Colonic mucosa (tissue), 4 donors: Measurements from ENCODE around the gene FAM9A. TPM values are rescaled to one million over a fixed set of nuclear protein-coding genes. Genes with fewer than 3 reads are reported as not detected.

Source experiments
- DNase-seq: peaks from one replicate; pipeline ENCODE4 v3.0.0-alpha.2; 2020
- H3K27ac ChIP-seq: fragments of 200-600 bp; one replicate; pipeline ENCODE4 v1.8.0; 2021
- H3K27me3 ChIP-seq: fragments of 200-600 bp; one replicate; pipeline ENCODE4 v1.8.0; 2021
- H3K36me3 ChIP-seq: fragments of 200-600 bp; one replicate; pipeline ENCODE4 v1.8.0; 2021
- H3K4me1 ChIP-seq: fragments of 200-600 bp; one replicate; pipeline ENCODE4 v1.8.0; 2021; ENCODE audit warnings: mild to moderate bottlenecking
- H3K4me3 ChIP-seq: fragments of 200-600 bp; one replicate; pipeline ENCODE4 v1.8.0; 2021
- H3K9ac ChIP-seq, 2 donors: one replicate each; pipeline ENCODE4 v1.7.0; 2013; ENCODE audit warnings: control low read depth in 2 of 2, low read depth in 2 of 2, low read length in 2 of 2
- H3K9me3 ChIP-seq: fragments of 200-600 bp; one replicate; pipeline ENCODE4 v1.8.0; 2021
- intact Hi-C: fragments of 100-400 bp; cut with DNase I; formaldehyde crosslinking; loops from one replicate; pipeline ENCODE4 v1.14.1; 2022
- total RNA-seq, 2 donors: library from RNA; stranded (reverse); fragmentation: NEBNext Ultra II Directional in 1 of 2; extraction: Animal tissue kit (Norgen Biotek cat#: 25700) in 1 of 2; gene quantifications; one replicate each; pipeline ENCODE4 v1.2.1, GENCODE V29; 2021
- TF ChIP-seq, protein P1 (sequence below): fragments of 200-600 bp; IDR thresholded peaks from one replicate; pipeline ENCODE4 v1.8.0; 2022; ENCODE audit warnings: antibody characterized with exemption, mild to moderate bottlenecking
- donor health status: healthy.
- donor health status: DM: no; HTN: no; CAD: no.
- donor health status: DM: no; HTN: no; CAD: no.

FAM9A gene
- total RNA-seq, 2 donors from 2014 or later = not detected

DNA sequence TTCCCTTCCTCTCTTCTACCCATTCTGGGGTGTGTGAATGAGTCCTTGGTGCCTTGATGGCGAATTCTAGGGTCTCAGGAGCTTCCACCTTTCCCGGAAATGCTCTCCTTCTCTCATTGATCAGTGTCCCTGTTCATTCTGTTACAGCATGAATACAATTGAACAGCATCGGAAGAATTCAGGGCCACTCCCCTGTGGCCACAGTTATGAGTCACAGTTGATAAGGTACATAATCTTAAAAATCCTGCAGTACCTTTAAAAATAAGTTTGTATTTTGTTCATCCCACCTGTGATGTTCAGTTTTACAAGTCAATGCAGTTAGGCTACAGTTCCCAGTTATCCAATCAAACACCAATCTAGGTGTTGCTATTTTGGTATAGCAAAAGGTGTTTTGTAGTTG lies 47.3 kb upstream of the FAM9A start:
- TF ChIP-seq, protein P1, sequence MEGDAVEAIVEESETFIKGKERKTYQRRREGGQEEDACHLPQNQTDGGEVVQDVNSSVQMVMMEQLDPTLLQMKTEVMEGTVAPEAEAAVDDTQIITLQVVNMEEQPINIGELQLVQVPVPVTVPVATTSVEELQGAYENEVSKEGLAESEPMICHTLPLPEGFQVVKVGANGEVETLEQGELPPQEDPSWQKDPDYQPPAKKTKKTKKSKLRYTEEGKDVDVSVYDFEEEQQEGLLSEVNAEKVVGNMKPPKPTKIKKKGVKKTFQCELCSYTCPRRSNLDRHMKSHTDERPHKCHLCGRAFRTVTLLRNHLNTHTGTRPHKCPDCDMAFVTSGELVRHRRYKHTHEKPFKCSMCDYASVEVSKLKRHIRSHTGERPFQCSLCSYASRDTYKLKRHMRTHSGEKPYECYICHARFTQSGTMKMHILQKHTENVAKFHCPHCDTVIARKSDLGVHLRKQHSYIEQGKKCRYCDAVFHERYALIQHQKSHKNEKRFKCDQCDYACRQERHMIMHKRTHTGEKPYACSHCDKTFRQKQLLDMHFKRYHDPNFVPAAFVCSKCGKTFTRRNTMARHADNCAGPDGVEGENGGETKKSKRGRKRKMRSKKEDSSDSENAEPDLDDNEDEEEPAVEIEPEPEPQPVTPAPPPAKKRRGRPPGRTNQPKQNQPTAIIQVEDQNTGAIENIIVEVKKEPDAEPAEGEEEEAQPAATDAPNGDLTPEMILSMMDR = no peak
- Histone ChIP-seq H3K27me3 (no peaks in the 10 kb centered on the region), H3K9me3 (no peaks in the 10 kb centered on the region), H3K9ac (no peak overlapping the region), H3K4me1 (no peaks in the 10 kb centered on the region), H3K4me3 (no peak overlapping the region), H3K36me3 (no peaks in the 10 kb centered on the region), H3K27ac (no peak overlapping the region)
- intact Hi-C loops = no loop called here
- no peak for DNase-seq

DNA sequence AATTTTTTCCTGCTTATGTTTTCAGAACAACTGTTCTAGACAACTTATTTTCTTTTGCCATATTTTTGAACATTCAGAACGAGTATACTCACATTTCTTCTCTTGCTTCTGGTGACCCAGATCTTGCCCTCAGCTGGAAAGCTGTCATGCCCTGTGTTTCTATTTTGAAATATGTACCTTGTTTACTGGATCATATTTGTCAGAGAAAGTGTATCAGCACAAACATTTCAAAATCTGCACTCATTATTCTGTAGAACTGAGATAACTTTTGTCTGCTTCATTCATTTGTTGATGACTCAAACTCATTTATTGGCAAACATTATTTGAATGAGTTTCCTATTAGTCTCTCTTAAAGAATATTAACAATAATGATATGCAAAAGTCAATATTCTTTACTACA lies 46.2 kb upstream of the FAM9A start:
- Histone ChIP-seq H3K4me1 (no peaks in the 10 kb centered on the region), H3K27ac (no peak overlapping the region), H3K27me3 (no peaks in the 10 kb centered on the region), H3K4me3 (no peak overlapping the region), H3K36me3 (no peaks in the 10 kb centered on the region), H3K9ac (no peak overlapping the region), H3K9me3 (no peaks in the 10 kb centered on the region)
- TF ChIP-seq, protein P1 = no peak
- intact Hi-C loops = no loop called here
- no peak for DNase-seq

DNA sequence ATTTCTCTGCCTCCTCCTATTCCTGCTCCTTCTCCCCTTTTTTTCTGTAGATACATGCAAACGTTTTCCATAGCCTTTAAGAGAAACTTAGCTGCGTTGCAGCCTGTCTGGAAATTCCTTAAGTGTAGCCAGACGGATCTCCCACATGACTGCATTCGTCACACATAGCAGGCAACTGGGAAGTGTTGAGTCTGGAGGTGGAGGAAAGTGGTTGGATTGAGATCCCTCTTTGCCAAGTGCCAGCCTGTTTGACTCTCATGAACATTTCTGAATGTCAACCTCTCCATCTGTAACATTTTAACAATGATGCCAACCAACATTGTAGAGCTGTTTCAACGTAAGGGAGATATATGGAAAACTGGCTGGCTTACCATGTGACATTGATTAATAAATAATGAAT lies 45.1 kb upstream of the FAM9A start:
- intact Hi-C loops = no loop called here
- Histone ChIP-seq H3K27me3 (no peaks in the 10 kb centered on the region), H3K9me3 (no peaks in the 10 kb centered on the region), H3K27ac (no peak overlapping the region), H3K9ac (no peak overlapping the region), H3K4me3 (no peak overlapping the region), H3K4me1 (no peaks in the 10 kb centered on the region), H3K36me3 (no peaks in the 10 kb centered on the region)
- DNase-seq = no peak
- TF ChIP-seq, protein P1 = no peak

DNA sequence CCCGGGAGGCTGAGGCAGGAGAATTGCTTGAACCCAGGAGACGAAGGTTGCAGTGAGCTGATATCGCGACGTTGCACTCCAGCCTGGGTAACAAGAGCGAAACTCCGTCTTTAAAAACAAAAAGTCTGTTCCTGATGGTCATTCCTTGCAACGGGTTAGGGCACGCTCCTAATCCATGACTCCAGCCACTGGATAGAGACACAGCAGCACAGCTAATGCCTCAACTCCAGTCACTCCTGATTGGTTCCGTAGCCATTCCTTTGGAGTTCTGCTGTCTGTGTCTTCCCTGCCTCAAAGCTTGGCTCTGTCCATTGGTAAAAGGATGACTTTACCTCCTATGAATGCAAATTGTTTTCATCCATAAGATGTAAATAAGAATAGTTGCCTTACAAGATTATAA lies 44.3 kb upstream of the FAM9A start:
- Histone ChIP-seq H3K9me3 (no peaks in the 10 kb centered on the region), H3K9ac (no peak overlapping the region), H3K4me3 (no peak overlapping the region), H3K27me3 (no peaks in the 10 kb centered on the region), H3K4me1 (no peaks in the 10 kb centered on the region), H3K27ac (no peak overlapping the region), H3K36me3 (no peaks in the 10 kb centered on the region)
- intact Hi-C loops = no loop called here
- TF ChIP-seq, protein P1 = no peak
- DNase-seq = no peak

DNA sequence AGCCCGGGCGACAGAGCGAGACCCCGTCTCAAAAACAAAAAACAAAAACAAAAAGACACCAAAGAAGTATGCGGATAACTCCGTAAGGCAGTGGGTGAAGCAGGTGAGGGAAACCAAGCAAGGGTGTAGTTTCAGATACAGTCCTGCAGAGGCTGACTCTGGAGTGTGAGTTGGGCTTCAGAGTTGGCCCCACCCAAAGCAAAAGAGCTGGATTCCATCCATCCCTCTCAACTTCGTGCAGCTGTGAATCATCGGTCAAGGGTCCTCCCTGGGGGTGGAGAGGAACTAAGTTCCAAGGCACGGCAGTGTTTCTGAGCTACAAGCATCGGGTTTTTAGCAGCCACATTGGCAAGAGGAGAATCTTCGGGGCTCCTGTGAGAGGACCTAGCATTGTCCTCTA lies 43.9 kb upstream of the FAM9A start:
- intact Hi-C loops = no loop called here
- DNase-seq = no peak
- no peak overlapping the region for H3K4me3 ChIP-seq
- H3K9ac ChIP-seq = no peak overlapping the region
- no peaks in the 10 kb centered on the region for H3K36me3 ChIP-seq
- H3K4me1 ChIP-seq = no peaks in the 10 kb centered on the region
- H3K9me3 ChIP-seq = no peaks in the 10 kb centered on the region
- H3K27ac ChIP-seq = no peak overlapping the region
- H3K27me3 ChIP-seq = no peaks in the 10 kb centered on the region
- TF ChIP-seq, protein P1 = no peak

DNA sequence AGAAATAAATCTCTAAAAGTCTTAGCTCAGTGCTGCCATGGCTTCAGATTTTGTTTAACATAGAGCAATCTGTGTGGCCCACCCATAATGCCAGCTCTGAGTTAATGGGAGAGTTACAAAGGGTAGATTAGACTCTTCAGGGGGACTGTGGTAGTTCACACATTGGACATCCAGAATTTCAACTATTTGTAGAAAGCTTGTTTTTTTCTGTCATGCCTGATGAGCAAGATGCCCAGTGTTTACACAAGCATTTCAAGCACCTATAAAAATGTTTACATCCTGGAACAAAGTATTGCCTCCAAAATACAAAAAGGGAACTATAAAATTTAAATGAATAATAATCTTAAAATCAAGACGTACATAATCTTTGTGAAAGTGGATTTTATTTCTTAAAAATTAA lies 43.0 kb upstream of the FAM9A start:
- intact Hi-C loops = no loop called here
- TF ChIP-seq, protein P1 = no peak
- Histone ChIP-seq H3K4me3 (no peak overlapping the region), H3K36me3 (no peaks in the 10 kb centered on the region), H3K9me3 (no peaks in the 10 kb centered on the region), H3K4me1 (no peaks in the 10 kb centered on the region), H3K9ac (no peak overlapping the region), H3K27ac (no peak overlapping the region), H3K27me3 (no peaks in the 10 kb centered on the region)
- no peak for DNase-seq
